CD14-positive monocyte (primary cell): Measurements from ENCODE around the gene PTK7. TPM values are rescaled to one million over a fixed set of nuclear protein-coding genes. Genes with fewer than 3 reads are reported as not detected.

ENCODE experiments used
- DNase-seq, 3 donors: peaks; one replicate each; pipeline ENCODE4 v3.0.0-alpha.2; 2011 to 2022
- H2AFZ ChIP-seq: 2 replicates; pipeline ENCODE4 v1.6.0; 2012; ENCODE audit warnings: mild to moderate bottlenecking, low read depth, low read length, inconsistent platforms; ENCODE audit not compliant: insufficient read depth, poor library complexity, severe bottlenecking
- H3K27ac ChIP-seq, 2 donors: 1 replicate in 1 of 2; 2 replicates in 1 of 2; pipeline ENCODE4 v1.5.1; 2012 to 2013; ENCODE audit warnings: low read length in 2 of 2, control low read depth in 1 of 2, inconsistent platforms in 1 of 2, low read depth in 1 of 2, mild to moderate bottlenecking in 1 of 2
- H3K27me3 ChIP-seq, 2 donors: one replicate each; pipeline versions ENCODE4 v1.6.0 to v1.6.1; 2011 to 2013; ENCODE audit warnings: low read length in 2 of 2; ENCODE audit not compliant: control insufficient read depth in 2 of 2, insufficient read depth in 2 of 2
- H3K36me3 ChIP-seq, 2 donors: replicated peaks in 1 of 2; 1 replicate in 1 of 2; 2 replicates in 1 of 2; pipeline versions ENCODE4 v1.5.1 to v1.6.1; 2012 to 2013; ENCODE audit warnings: low read length in 2 of 2, control low read depth in 1 of 2, inconsistent platforms in 1 of 2, mild to moderate bottlenecking in 1 of 2; ENCODE audit not compliant: insufficient read depth in 2 of 2, control insufficient read depth in 1 of 2
- H3K4me1 ChIP-seq, 2 donors: 1 replicate in 1 of 2; 2 replicates in 1 of 2; pipeline versions ENCODE4 v1.5.1 to v1.6.1; 2012 to 2013; ENCODE audit warnings: low read length in 2 of 2, control low read depth in 1 of 2, inconsistent platforms in 1 of 2, mild to moderate bottlenecking in 1 of 2, moderate library complexity in 1 of 2; ENCODE audit not compliant: insufficient read depth in 2 of 2, control insufficient read depth in 1 of 2
- H3K4me2 ChIP-seq: replicated peaks from 2 replicates; pipeline ENCODE3; 2012; ENCODE audit warnings: low read length, moderate library complexity, mild to moderate bottlenecking; ENCODE audit not compliant: poor library complexity, severe bottlenecking; ENCODE audit errors: extremely low read depth
- H3K4me3 ChIP-seq, 3 experiments: fragments of 200-600 bp in 1 of 3; sonication (generic) in 1 of 3; replicated peaks in 1 of 3; 1 replicate in 2 of 3; 2 replicates in 1 of 3; pipeline ENCODE4 v1.5.1; 2011 to 2013; ENCODE audit warnings: low read length in 3 of 3, mild to moderate bottlenecking in 3 of 3, control low read depth in 2 of 3, low read depth in 2 of 3, inconsistent platforms in 1 of 3, moderate library complexity in 1 of 3
- H3K79me2 ChIP-seq: 2 replicates; pipeline ENCODE4 v1.6.0; 2012; ENCODE audit warnings: mild to moderate bottlenecking, control low read depth, inconsistent platforms, low read length, moderate library complexity; ENCODE audit not compliant: insufficient read depth
- H3K9ac ChIP-seq: 2 replicates; pipeline ENCODE4 v1.6.0; 2017; ENCODE audit warnings: low read length, mild to moderate bottlenecking; ENCODE audit not compliant: insufficient read depth, poor library complexity, severe bottlenecking
- H3K9me3 ChIP-seq, 2 donors: replicated peaks in 1 of 2; 1 replicate in 1 of 2; 2 replicates in 1 of 2; pipeline versions ENCODE4 v1.5.1 to v1.6.1; 2012 to 2013; ENCODE audit warnings: low read length in 2 of 2, control low read depth in 1 of 2; ENCODE audit not compliant: control insufficient read depth in 1 of 2, insufficient read depth in 1 of 2
- H4K20me1 ChIP-seq: 2 replicates; pipeline ENCODE4 v1.6.0; 2012; ENCODE audit warnings: mild to moderate bottlenecking, low read length, control low read depth, moderate library complexity; ENCODE audit not compliant: insufficient read depth
- H3K27ac Mint-ChIP-seq, 7 donors: one replicate each; pipeline ENCODE4 v1.8.0; 2020; ENCODE audit warnings: mild to moderate bottlenecking in 7 of 7, mixed read lengths in 7 of 7, moderate library complexity in 6 of 7, inconsistent platforms in 2 of 7
- H3K27me3 Mint-ChIP-seq, 3 donors: one replicate each; pipeline ENCODE4 v1.8.0; 2021 to 2022; ENCODE audit warnings: low read depth in 3 of 3, mild to moderate bottlenecking in 3 of 3, mixed read lengths in 3 of 3, moderate library complexity in 3 of 3, inconsistent platforms in 1 of 3
- H3K36me3 Mint-ChIP-seq, 2 donors: one replicate each; pipeline ENCODE4 v1.8.0; 2020; ENCODE audit warnings: mixed read lengths in 2 of 2, inconsistent platforms in 1 of 2, mild to moderate bottlenecking in 1 of 2
- H3K4me1 Mint-ChIP-seq: one replicate; pipeline ENCODE4 v1.8.0; 2020; ENCODE audit warnings: mild to moderate bottlenecking, mixed read lengths
- H3K4me3 Mint-ChIP-seq, 2 donors: one replicate each; pipeline ENCODE4 v1.8.0; 2020; ENCODE audit warnings: mild to moderate bottlenecking in 2 of 2, mixed read lengths in 2 of 2, moderate library complexity in 1 of 2
- H3K9me3 Mint-ChIP-seq, 7 donors: one replicate each; pipeline ENCODE4 v1.8.0; 2020 to 2022; ENCODE audit warnings: mixed read lengths in 7 of 7, mild to moderate bottlenecking in 6 of 7, moderate library complexity in 6 of 7, inconsistent platforms in 2 of 7
- WGBS: methylation state at CpG from one replicate; pipeline ENCODE4 v1.1.5; 2013; ENCODE audit warnings: missing lambda C conversion rate; ENCODE audit not compliant: insufficient coverage; 5-methylcytosine and 5-hydroxymethylcytosine counted together
- intact Hi-C, 2 donors: fragments of 100-400 bp; cut with micrococcal nuclease; formaldehyde crosslinking; loops; one replicate each; pipeline versions ENCODE4 v1.15.0 to v1.15.1; 2023
- polyA plus RNA-seq, 3 donors: library from polyadenylated mRNA; depleted of rRNA in 1 of 3; unstranded in 2 of 3; stranded (reverse) in 1 of 3; fragments of 300-500 nt in 2 of 3; fragments of >200 nt in 1 of 3; fragmentation: Illumina TruSeq in 2 of 3; gene quantifications; 1 replicate in 2 of 3; 2 replicates in 1 of 3; pipeline ENCODE4 v1.2.3, GENCODE V29; 2012 to 2021
- TF ChIP-seq, protein P1 (sequence below): fragments of 200-600 bp; IDR thresholded peaks from one replicate; pipeline ENCODE4 v1.8.0; 2022; ENCODE audit warnings: antibody characterized with exemption, mild to moderate bottlenecking

Gene PTK7
- polyA plus RNA-seq, 3 donors = 0.19 TPM; not detected in 2

DNA sequence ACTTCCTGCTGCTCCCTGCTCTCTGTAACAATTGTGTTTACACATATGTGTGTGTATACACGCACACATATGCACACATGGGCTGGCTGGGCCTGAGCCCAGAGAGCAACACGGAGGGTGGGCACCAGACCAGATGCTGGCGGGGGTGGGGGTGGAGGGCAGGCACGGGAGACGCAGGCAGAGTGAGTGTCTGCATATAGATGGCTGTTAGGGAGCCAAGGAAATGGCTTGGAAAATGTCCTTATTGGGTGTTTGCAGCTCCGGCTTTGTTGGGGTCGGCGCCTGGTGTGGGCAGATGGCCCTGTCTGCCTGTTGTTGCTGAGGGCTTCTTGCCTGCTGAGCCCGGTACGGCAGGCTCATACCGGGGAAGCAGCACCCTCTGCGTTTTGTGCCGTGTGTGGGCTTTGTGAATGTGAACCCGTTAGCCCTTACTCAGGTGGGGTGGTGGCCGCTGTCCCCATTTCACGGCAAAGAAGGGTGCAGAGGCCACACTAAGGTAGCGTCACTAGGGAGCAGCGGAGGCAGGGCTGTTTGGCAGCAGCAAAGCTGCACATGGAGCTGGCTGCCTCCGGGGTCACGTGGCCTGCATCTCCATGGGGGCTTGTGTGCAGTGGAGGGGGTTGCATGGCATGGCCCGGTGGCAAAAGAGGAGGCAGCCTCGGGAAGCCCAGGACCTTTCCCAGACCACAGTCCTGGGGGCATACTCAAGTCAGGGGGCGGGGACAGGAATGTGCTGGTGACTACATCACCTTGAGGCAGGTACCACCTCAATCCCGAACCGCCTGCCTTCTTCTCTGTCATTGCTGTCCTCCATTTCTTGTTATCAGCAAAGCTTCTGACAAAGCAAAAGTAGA is 47.6 kb downstream of the PTK7 start:
- Mint-ChIP-seq H3K36me3 (no peaks in the 10 kb centered on the region), H3K27me3 (peaks cover 0 to 3% (median 2%) of the 10 kb centered on the region in 3 donors), H3K4me3 (no peak overlapping the region), H3K9me3 (no peaks in the 10 kb centered on the region), H3K27ac (no peak overlapping the region), H3K4me1 (peaks cover 3% of the 10 kb centered on the region)
- no peak for DNase-seq
- H3K4me2 ChIP-seq = no peak overlapping the region
- intact Hi-C loops = no loop called here
- H3K79me2 ChIP-seq = no peaks in the 10 kb centered on the region
- no peaks in the 10 kb centered on the region for H4K20me1 ChIP-seq
- H3K9me3 ChIP-seq = no peaks in the 10 kb centered on the region
- no peak overlapping the region for H3K9ac ChIP-seq
- no peaks in the 10 kb centered on the region for H3K4me1 ChIP-seq
- H3K4me3 ChIP-seq = no peak overlapping the region
- TF ChIP-seq, protein P1, sequence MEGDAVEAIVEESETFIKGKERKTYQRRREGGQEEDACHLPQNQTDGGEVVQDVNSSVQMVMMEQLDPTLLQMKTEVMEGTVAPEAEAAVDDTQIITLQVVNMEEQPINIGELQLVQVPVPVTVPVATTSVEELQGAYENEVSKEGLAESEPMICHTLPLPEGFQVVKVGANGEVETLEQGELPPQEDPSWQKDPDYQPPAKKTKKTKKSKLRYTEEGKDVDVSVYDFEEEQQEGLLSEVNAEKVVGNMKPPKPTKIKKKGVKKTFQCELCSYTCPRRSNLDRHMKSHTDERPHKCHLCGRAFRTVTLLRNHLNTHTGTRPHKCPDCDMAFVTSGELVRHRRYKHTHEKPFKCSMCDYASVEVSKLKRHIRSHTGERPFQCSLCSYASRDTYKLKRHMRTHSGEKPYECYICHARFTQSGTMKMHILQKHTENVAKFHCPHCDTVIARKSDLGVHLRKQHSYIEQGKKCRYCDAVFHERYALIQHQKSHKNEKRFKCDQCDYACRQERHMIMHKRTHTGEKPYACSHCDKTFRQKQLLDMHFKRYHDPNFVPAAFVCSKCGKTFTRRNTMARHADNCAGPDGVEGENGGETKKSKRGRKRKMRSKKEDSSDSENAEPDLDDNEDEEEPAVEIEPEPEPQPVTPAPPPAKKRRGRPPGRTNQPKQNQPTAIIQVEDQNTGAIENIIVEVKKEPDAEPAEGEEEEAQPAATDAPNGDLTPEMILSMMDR = no peak
- H3K36me3 ChIP-seq = no peaks in the 10 kb centered on the region
- H3K27me3 ChIP-seq = no peaks in the 10 kb centered on the region
- H2AFZ ChIP-seq = no peak overlapping the region
- WGBS = 97% methylated on average over 25 of the region's 25 CpGs
- H3K27ac ChIP-seq = no peak overlapping the region

DNA sequence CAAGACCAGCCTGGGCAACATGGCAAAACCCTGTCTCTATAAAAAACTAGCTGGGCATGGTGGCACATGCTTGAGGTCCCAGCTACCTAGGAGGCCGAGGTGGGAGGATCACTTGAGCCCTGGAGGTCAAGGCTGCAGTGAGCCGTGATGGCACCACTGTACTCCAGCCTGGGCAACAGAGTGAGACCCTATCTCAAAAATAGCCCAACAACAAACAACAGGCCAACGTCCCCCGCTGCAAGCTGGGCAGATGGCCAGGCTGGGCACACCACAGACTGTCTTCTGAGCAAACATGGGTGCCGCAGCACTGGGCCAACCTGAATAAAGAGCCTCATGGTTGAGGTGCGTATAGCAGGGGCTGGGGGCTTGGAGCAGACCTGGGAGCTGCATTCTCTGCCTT is 48.4 kb downstream of the PTK7 start:
- Histone ChIP-seq H4K20me1 (no peaks in the 10 kb centered on the region), H3K27me3 (no peaks in the 10 kb centered on the region), H3K9me3 (no peaks in the 10 kb centered on the region), H3K4me1 (no peaks in the 10 kb centered on the region), H3K9ac (no peak overlapping the region), H3K27ac (no peak overlapping the region), H2AFZ (no peak overlapping the region), H3K36me3 (no peaks in the 10 kb centered on the region), H3K79me2 (no peaks in the 10 kb centered on the region), H3K4me2 (no peak overlapping the region), H3K4me3 (no peak overlapping the region)
- no peak for DNase-seq
- TF ChIP-seq, protein P1 = no peak
- peaks cover 0 to 3% (median 0%) of the 10 kb centered on the region in 3 donors for H3K27me3 Mint-ChIP-seq
- intact Hi-C loops = no loop called here
- H3K9me3 Mint-ChIP-seq = no peaks in the 10 kb centered on the region
- H3K4me3 Mint-ChIP-seq = no peak overlapping the region
- 92% methylated on average over 6 of the region's 6 CpGs for WGBS
- H3K4me1 Mint-ChIP-seq = peaks cover 3% of the 10 kb centered on the region
- H3K36me3 Mint-ChIP-seq = no peaks in the 10 kb centered on the region
- H3K27ac Mint-ChIP-seq = no peak overlapping the region
